ENCODE data around the gene TPP2. TPM values are rescaled to one million over a fixed set of nuclear protein-coding genes. Genes with fewer than 3 reads are reported as not detected.

TPP2 gene
- total and polyA plus RNA-seq, 4 donors: 14.0 to 55.6 (median 22.4) TPM

GRCh38 chr13:102724923-102725322 is 128.1 kb downstream of the TPP2 start (continued):
- TF ChIP-seq ATF3 (IDR thresholded peaks at IDR 0.05) (peak; percentile 17), ZBTB33 (IDR thresholded peaks at IDR 0.05) (no peak)

- no peak overlapping the region for H3K27ac ChIP-seq (ENCODE audit: low read depth in 1 of 2, low read length in 2 of 2)
- H3K9me3 ChIP-seq (ENCODE audit: control insufficient read depth in 4 of 4, low read length in 3 of 4): peaks cover 0 to 7% (median under 1%) of the 10 kb centered on the region in 4 donors
- no peaks in the 10 kb centered on the region for H3K27me3 ChIP-seq (ENCODE audit: control insufficient read depth in 4 of 4, insufficient read depth in 4 of 4, low read length in 3 of 4)
- 76% methylated on average over 2 of the region's 2 CpGs for WGBS
- H3K4me1 ChIP-seq (ENCODE audit: control insufficient read depth in 4 of 4, insufficient read depth in 4 of 4, low read length in 3 of 4): peaks cover 0 to 3% (median 1%) of the 10 kb centered on the region in 4 donors
- H3K9ac ChIP-seq (ENCODE audit: low read depth in 1 of 2, low read length in 2 of 2): no peak overlapping the region
- TF ChIP-seq NR2F2 (IDR thresholded peaks at IDR 0.05) (no peak), YY1 (IDR thresholded peaks at IDR 0.05) (no peak), FOXA2 (IDR thresholded peaks at IDR 0.05) (no peak), REST (IDR thresholded peaks at IDR 0.05) (no peak), TAF1 (conservative IDR thresholded peaks at IDR 0.05) (no peak), RAD21 (IDR thresholded peaks at IDR 0.05) (peak in 1 of 2 donors; percentile 26)
- H3K4me3 ChIP-seq (ENCODE audit: low read depth in 1 of 3, low read length in 3 of 3): no peak overlapping the region
- no peaks in the 10 kb centered on the region for H3K36me3 ChIP-seq (ENCODE audit: control insufficient read depth in 4 of 4, insufficient read depth in 3 of 4, low read depth in 1 of 4, low read length in 3 of 4)
- no peak for DNase-seq (ENCODE audit: low spot score)
These were observed 129.6 kb downstream of the TPP2 start for GRCh38 chr13:102726430-102726829.

Other genes starting within 250 kb of the TPP2 start
- gene FGF14, start 194.9 kb upstream of the TPP2 start, total RNA-seq: 1 to 10 TPM in 1 of 2 donors, under 1 TPM in 1; 0.05 to 3.3 TPM
- 1 to 10 TPM in 1 of 2 donors, under 1 TPM in 1; 0.33 to 1.8 TPM for gene FGF14, start 194.9 kb upstream of the TPP2 start, polyA plus RNA-seq
- gene METTL21C, start 98.1 kb downstream of the TPP2 start, total RNA-seq: under 1 TPM in 1 of 2 donors, not detected in 1; 0.09 TPM
- not detected for gene METTL21C, start 98.1 kb downstream of the TPP2 start, polyA plus RNA-seq
- 10 to 100 TPM in 1 of 2 donors, 1 to 10 TPM in 1; 9.9 to 12.8 TPM for gene TEX30, start 176.8 kb downstream of the TPP2 start, total RNA-seq
- 10 to 100 TPM; 11.6 to 28.2 TPM for gene TEX30, start 176.8 kb downstream of the TPP2 start, polyA plus RNA-seq
- gene POGLUT2, start 202.0 kb downstream of the TPP2 start, total RNA-seq: 1 to 10 TPM; 7.3 to 7.5 TPM
- gene POGLUT2, start 202.0 kb downstream of the TPP2 start, polyA plus RNA-seq: 1 to 10 TPM; 4.0 to 4.7 TPM
- gene BIVM, start 202.1 kb downstream of the TPP2 start, total RNA-seq: 10 to 100 TPM; 13.6 to 17.8 TPM
- gene BIVM, start 202.1 kb downstream of the TPP2 start, polyA plus RNA-seq: 1 to 10 TPM; 7.4 to 9.0 TPM
- gene ERCC5, start 249.0 kb downstream of the TPP2 start, total RNA-seq: 10 to 100 TPM; 30.8 to 44.8 TPM
- 10 to 100 TPM; 17.7 to 18.6 TPM for gene ERCC5, start 249.0 kb downstream of the TPP2 start, polyA plus RNA-seq

All from liver (tissue), 9 donors.